T-helper 2 cell treated with Interferon-gamma antibody and Interleukin-4, amounts not matched to agents 100 ng/mL and 5 ng/mL, for 36 hours (primary cell): ENCODE data around the gene COX17. TPM values are rescaled to one million over a fixed set of nuclear protein-coding genes. Genes with fewer than 3 reads are reported as not detected.

Experiments used
- intact Hi-C: fragments of 100-400 bp; cut with micrococcal nuclease; formaldehyde crosslinking; loops from one replicate; pipeline ENCODE4 v1.15.1; 2023
- total RNA-seq: library from RNA; stranded (reverse); gene quantifications from 2 replicates; pipeline ENCODE4 v1.2.3, GENCODE V29; 2022

COX17 gene
- total RNA-seq, 1 donor from 2014 or later = 47.2 TPM

GRCh38 chr3:119627461-119627860, 49.7 kb downstream of the COX17 start:
- intact Hi-C loops = no loop called here

- intact Hi-C loops = no loop called here
These were observed 51.0 kb downstream of the COX17 start for GRCh38 chr3:119626196-119626595.

- intact Hi-C loops = no loop called here
These were observed 51.6 kb downstream of the COX17 start for GRCh38 chr3:119625451-119626153.

- intact Hi-C loops = no loop called here
These were observed 53.0 kb downstream of the COX17 start for GRCh38 chr3:119624002-119624720.

GRCh38 chr3:119620899-119621298, 56.3 kb downstream of the COX17 start:
- intact Hi-C loops = no loop called here

Other genes starting within 250 kb of the COX17 start
- gene TMEM39A, start 213.8 kb downstream of the COX17 start, total RNA-seq = 43.7 and 48.3 TPM in 2 replicates
- gene POGLUT1, start 208.4 kb downstream of the COX17 start, total RNA-seq = 28.1 and 29.5 TPM in 2 replicates
- gene TIMMDC1, start 178.9 kb downstream of the COX17 start, total RNA-seq = 66.1 and 68.1 TPM in 2 replicates
- gene CD80, start 117.8 kb downstream of the COX17 start, total RNA-seq = 9.6 and 11.1 TPM in 2 replicates
- 2.8 TPM in 2 replicates for gene ADPRH, start 97.9 kb downstream of the COX17 start, total RNA-seq
- not detected in 2 replicates for gene PLA1A, start 79.5 kb downstream of the COX17 start, total RNA-seq
- gene POPDC2, start 16.8 kb downstream of the COX17 start, total RNA-seq = 2.2 and 2.6 TPM in 2 replicates
- not detected in 2 replicates for gene CFAP91, start 25.6 kb upstream of the COX17 start, total RNA-seq
- 0.07 and 0.09 TPM in 2 replicates for gene NR1I2, start 104.7 kb upstream of the COX17 start, total RNA-seq